Astrocyte of the cerebellum (primary cell): Measurements from ENCODE around the gene NDUFAF8.

ENCODE experiments used
- DNase-seq: peaks from one replicate; pipeline ENCODE4 v3.0.0-alpha.2; 2011; ENCODE audit warnings: low read depth
- H3K4me3 ChIP-seq: 2 replicates; pipeline ENCODE4 v1.5.1; 2011; ENCODE audit warnings: mild to moderate bottlenecking, low read depth, low read length, moderate library complexity
- CTCF ChIP-seq: IDR thresholded peaks from 2 replicates; pipeline ENCODE4 v1.5.1; 2012; ENCODE audit warnings: low read length, low read depth, moderate library complexity, mild to moderate bottlenecking; ENCODE audit errors: missing control alignments
- in situ Hi-C: cut with HindIII; loops from 2 replicates; pipeline ENCODE4 v1.10.0; 2017; ENCODE audit warnings: low sequenced_read_pairs

Gene NDUFAF8

GRCh38 chr17:81200695-81201580 is 38.2 kb upstream of the NDUFAF8 start:
- DNase-seq, result peak; percentile 41
- H3K4me3 ChIP-seq, result no peak overlapping the region
- in situ Hi-C loops, result no loop called here
- peak; percentile 69 for TF ChIP-seq CTCF

GRCh38 chr17:81202318-81202717 is 36.8 kb upstream of the NDUFAF8 start:
- TF ChIP-seq CTCF, result no peak
- H3K4me3 ChIP-seq, result no peak overlapping the region
- DNase-seq, result no peak
- in situ Hi-C loops, result no loop called here

GRCh38 chr17:81203136-81203535 is 36.0 kb upstream of the NDUFAF8 start:
- no peak overlapping the region for H3K4me3 ChIP-seq
- in situ Hi-C loops, result no loop called here
- no peak for TF ChIP-seq CTCF
- DNase-seq, result no peak

- in situ Hi-C loops, result no loop called here
- DNase-seq, result no peak
- TF ChIP-seq CTCF, result no peak
- H3K4me3 ChIP-seq, result no peak overlapping the region
These were observed 34.5 kb upstream of the NDUFAF8 start for GRCh38 chr17:81204578-81204977.

- no peak for TF ChIP-seq CTCF
- DNase-seq, result no peak
- H3K4me3 ChIP-seq, result no peak overlapping the region
- in situ Hi-C loops, result no loop called here
These were observed 33.0 kb upstream of the NDUFAF8 start for GRCh38 chr17:81206166-81206565.

GRCh38 chr17:81206657-81207056 is 32.5 kb upstream of the NDUFAF8 start:
- no peak overlapping the region for H3K4me3 ChIP-seq
- in situ Hi-C loops, result no loop called here
- no peak for DNase-seq
- TF ChIP-seq CTCF, result no peak
